Activated CD8-positive, alpha-beta memory T cell treated with anti-CD3 and anti-CD28 coated beads, Interleukin-2, amount 50 U/mL, for 24 hours (primary cell): ENCODE measurements around the gene HCAR3.
"Not testable (repeated sequence)": the region's sequence is repeated elsewhere in the genome, so short reads cannot be mapped to it uniquely, and the experiment has no call there.

ENCODE experiments used
- DNase-seq: peaks from one replicate; pipeline ENCODE4 v3.0.0-alpha.2; 2020; ENCODE audit errors: extremely low read depth

HCAR3 gene

GRCh38 chr12:122716658-122717057 lies at the start of gene HCAR3:
HCAR3 (minus strand) TSS chr12:122716811; CDS start chr12:122716737, 74 bp downstream.
- DNase-seq, result not testable (repeated sequence)

- no peak for DNase-seq
Observed at GRCh38 chr12:122757568-122757967, 41.0 kb upstream of the HCAR3 start.

GRCh38 chr12:122754790-122755189 lies 38.2 kb upstream of the HCAR3 start:
- no peak for DNase-seq

- no peak for DNase-seq
Observed at GRCh38 chr12:122753319-122753650, 36.7 kb upstream of the HCAR3 start.

GRCh38 chr12:122752464-122753318 lies 36.1 kb upstream of the HCAR3 start, which contains the start of gene DENR:
DENR (plus strand) TSS chr12:122752824; CDS start chr12:122753702, 878 bp downstream.
- peak; percentile 97 for DNase-seq

GRCh38 chr12:122750781-122751515 lies 34.3 kb upstream of the HCAR3 start:
- DNase-seq, result not testable (repeated sequence)

- no peak for DNase-seq
Observed at GRCh38 chr12:122749569-122750332, 33.1 kb upstream of the HCAR3 start.

GRCh38 chr12:122747224-122748135 lies 30.9 kb upstream of the HCAR3 start:
- no peak for DNase-seq

- no peak for DNase-seq
Observed at GRCh38 chr12:122743895-122744525, 27.4 kb upstream of the HCAR3 start.

GRCh38 chr12:122740351-122740750 lies 23.7 kb upstream of the HCAR3 start:
- no peak for DNase-seq

- no peak for DNase-seq
Observed at GRCh38 chr12:122738571-122738970, 22.0 kb upstream of the HCAR3 start.

- DNase-seq, result no peak
Observed at GRCh38 chr12:122732611-122733010, 16.0 kb upstream of the HCAR3 start.

GRCh38 chr12:122732170-122732569 lies 15.6 kb upstream of the HCAR3 start:
- no peak for DNase-seq

- DNase-seq, result no peak
Observed at GRCh38 chr12:122730215-122731014, 13.8 kb upstream of the HCAR3 start, which contains the start of gene HCAR1. HCAR1 (minus strand) TSS chr12:122730844; CDS start chr12:122730339, 505 bp downstream.

GRCh38 chr12:122729583-122730214 lies 13.1 kb upstream of the HCAR3 start:
- DNase-seq, result no peak

- no peak for DNase-seq
Observed at GRCh38 chr12:122726080-122726558, 9.5 kb upstream of the HCAR3 start.

GRCh38 chr12:122725452-122726079 lies 9.0 kb upstream of the HCAR3 start:
- no peak for DNase-seq

- no peak for DNase-seq
Observed at GRCh38 chr12:122724641-122725243, 8.1 kb upstream of the HCAR3 start.
